ENCODE results near the gene DCP1B. TPM values are rescaled to one million over a fixed set of nuclear protein-coding genes. Genes with fewer than 3 reads are reported as not detected.

DCP1B gene
- total RNA-seq, 1 experiment from 2014 or later: 4.8 TPM

GRCh38 chr12:1896964-1897363 is 107.3 kb downstream of the DCP1B start:
- H3K4me1 ChIP-seq (ENCODE audit: control insufficient read depth, insufficient read depth, low read length): no peaks in the 10 kb centered on the region
- H3K36me3 ChIP-seq (ENCODE audit: control insufficient read depth, insufficient read depth, low read length): no peaks in the 10 kb centered on the region
- ATAC-seq (no peak), DNase-seq (ENCODE audit: low read depth, low spot score) (no peak)
- H3K9me3 ChIP-seq (ENCODE audit: control insufficient read depth, insufficient read depth, low read depth, low read length): 0 out of 2 replicates have a peak, but pooled peaks cover 2% of the 10 kb centered on the region
- intact Hi-C loops (cut with micrococcal nuclease; ENCODE audit: unreplicated experiment) (no loop called here), in situ Hi-C loops (cut with HindIII; ENCODE audit: low pct_unique_long_range_greater_than_20kb, low sequenced_read_pairs) (no loop called here)
- no peak overlapping the region for H3K27ac ChIP-seq (ENCODE audit: low read length)
- POLR2A ChIA-PET: no interaction called here
- TF ChIP-seq, protein P1, sequence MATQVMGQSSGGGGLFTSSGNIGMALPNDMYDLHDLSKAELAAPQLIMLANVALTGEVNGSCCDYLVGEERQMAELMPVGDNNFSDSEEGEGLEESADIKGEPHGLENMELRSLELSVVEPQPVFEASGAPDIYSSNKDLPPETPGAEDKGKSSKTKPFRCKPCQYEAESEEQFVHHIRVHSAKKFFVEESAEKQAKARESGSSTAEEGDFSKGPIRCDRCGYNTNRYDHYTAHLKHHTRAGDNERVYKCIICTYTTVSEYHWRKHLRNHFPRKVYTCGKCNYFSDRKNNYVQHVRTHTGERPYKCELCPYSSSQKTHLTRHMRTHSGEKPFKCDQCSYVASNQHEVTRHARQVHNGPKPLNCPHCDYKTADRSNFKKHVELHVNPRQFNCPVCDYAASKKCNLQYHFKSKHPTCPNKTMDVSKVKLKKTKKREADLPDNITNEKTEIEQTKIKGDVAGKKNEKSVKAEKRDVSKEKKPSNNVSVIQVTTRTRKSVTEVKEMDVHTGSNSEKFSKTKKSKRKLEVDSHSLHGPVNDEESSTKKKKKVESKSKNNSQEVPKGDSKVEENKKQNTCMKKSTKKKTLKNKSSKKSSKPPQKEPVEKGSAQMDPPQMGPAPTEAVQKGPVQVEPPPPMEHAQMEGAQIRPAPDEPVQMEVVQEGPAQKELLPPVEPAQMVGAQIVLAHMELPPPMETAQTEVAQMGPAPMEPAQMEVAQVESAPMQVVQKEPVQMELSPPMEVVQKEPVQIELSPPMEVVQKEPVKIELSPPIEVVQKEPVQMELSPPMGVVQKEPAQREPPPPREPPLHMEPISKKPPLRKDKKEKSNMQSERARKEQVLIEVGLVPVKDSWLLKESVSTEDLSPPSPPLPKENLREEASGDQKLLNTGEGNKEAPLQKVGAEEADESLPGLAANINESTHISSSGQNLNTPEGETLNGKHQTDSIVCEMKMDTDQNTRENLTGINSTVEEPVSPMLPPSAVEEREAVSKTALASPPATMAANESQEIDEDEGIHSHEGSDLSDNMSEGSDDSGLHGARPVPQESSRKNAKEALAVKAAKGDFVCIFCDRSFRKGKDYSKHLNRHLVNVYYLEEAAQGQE (IDR thresholded peaks at IDR 0.05; ENCODE audit: insufficient read depth in 1 of 2, low read depth in 2 of 2, low read length in 1 of 2): no peak
- TF ChIP-seq, protein P2, sequence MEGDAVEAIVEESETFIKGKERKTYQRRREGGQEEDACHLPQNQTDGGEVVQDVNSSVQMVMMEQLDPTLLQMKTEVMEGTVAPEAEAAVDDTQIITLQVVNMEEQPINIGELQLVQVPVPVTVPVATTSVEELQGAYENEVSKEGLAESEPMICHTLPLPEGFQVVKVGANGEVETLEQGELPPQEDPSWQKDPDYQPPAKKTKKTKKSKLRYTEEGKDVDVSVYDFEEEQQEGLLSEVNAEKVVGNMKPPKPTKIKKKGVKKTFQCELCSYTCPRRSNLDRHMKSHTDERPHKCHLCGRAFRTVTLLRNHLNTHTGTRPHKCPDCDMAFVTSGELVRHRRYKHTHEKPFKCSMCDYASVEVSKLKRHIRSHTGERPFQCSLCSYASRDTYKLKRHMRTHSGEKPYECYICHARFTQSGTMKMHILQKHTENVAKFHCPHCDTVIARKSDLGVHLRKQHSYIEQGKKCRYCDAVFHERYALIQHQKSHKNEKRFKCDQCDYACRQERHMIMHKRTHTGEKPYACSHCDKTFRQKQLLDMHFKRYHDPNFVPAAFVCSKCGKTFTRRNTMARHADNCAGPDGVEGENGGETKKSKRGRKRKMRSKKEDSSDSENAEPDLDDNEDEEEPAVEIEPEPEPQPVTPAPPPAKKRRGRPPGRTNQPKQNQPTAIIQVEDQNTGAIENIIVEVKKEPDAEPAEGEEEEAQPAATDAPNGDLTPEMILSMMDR (IDR thresholded peaks at IDR 0.05): no peak
- TF ChIP-seq POLR2AphosphoS5 (IDR thresholded peaks at IDR 0.05; ENCODE audit: low read depth, low read length) (no peak), SIN3A (IDR thresholded peaks at IDR 0.05; ENCODE audit: borderline replicate concordance, insufficient read depth, low read depth, low read length) (no peak), TCF7L2 (IDR thresholded peaks at IDR 0.05; ENCODE audit: low read depth, low read length) (no peak)
- no TSS peak for BruUV-seq (replicated peaks)
- H3K4me3 ChIP-seq (ENCODE audit: low read depth in 2 of 2, low read length in 2 of 2): no peak overlapping the region
- H3K27me3 ChIP-seq (ENCODE audit: control insufficient read depth, insufficient read depth, low read length): no peaks in the 10 kb centered on the region; the same call in 1 of the 2 replicates
- CTCF ChIA-PET: interaction anchor here (0.6 kb wide), 1 partner anchor 776 kb away, joined by 9 read pairs; no protein-coding TSS in a partner anchor

Other genes with a start within 250 kb of the DCP1B start
- gene LRTM2, start 183.9 kb downstream of the DCP1B start, total RNA-seq (2021; ENCODE audit: unreplicated experiment): not detected
- gene CACNA2D4, start 85.8 kb downstream of the DCP1B start, total RNA-seq (2021; ENCODE audit: unreplicated experiment): 0.15 TPM
- 0.03 TPM for gene CACNA1C, start 48.5 kb upstream of the DCP1B start, total RNA-seq (2021; ENCODE audit: unreplicated experiment)